GM13977 (cell line): ENCODE results near the gene MRPS22.

ENCODE experiments used
- DNase-seq: peaks from one replicate; pipeline ENCODE4 v3.0.0; 2012; ENCODE audit warnings: low spot score
- in situ Hi-C: fragments of 300-500 bp; cut with MboI; formaldehyde crosslinking; loops from one replicate; pipeline ENCODE4 v1.12.0; 2022; ENCODE audit warnings: low sequenced_read_pairs, low pct_unique_long_range_greater_than_20kb, mixed read lengths, inconsistent platforms; ENCODE audit not compliant: unreplicated experiment
- TF ChIP-seq, protein P1 (sequence below): IDR thresholded peaks from 2 replicates; pipeline ENCODE4 v1.5.1; 2012; ENCODE audit warnings: mild to moderate bottlenecking, control low read depth; ENCODE audit not compliant: insufficient read depth; ENCODE audit errors: extremely low read depth, missing control alignments

The MRPS22 gene

DNA sequence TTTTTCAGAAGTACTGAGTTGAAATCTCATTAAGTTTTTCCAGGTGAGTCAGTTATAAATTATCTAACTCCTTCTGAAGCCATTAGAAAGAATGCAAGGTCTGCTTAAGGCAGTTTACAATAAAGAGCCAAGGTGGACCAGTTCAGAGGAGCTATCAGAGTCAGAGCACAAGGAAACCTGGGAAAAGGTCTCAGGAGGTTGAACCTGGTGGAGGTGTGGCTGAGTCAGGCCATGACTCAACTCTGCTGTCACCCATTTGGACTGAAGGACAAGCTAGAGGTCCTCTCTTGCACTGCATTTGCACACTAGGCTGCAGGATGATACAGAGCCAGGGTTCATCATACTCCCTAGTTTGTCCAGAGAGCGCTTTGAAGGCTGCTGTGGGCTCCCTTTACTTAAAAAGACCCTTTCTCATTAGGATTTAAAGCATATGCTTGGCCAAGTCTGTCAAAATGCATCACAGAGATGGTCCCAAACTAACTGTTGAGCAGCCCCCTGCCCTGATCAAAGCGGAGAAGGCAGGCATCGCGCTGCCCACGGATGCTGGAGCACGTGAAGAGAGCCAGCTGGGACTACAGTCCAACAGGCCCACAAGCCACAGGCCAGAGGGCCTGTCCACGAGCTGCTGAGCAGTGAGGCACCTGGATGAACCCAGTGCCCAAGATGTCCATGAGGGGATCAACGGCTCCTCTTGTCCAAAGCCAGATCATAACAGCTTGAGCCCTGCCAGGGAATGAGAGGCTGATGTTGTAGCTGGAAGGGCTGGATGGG lies 26.0 kb upstream of the MRPS22 start:
- in situ Hi-C loops = loop anchor here (25.0 kb wide), 1 partner anchor 381 kb away; the partner anchor contains the start of genes FOXL2 and FOXL2NB
- DNase-seq = no peak
- TF ChIP-seq, protein P1, sequence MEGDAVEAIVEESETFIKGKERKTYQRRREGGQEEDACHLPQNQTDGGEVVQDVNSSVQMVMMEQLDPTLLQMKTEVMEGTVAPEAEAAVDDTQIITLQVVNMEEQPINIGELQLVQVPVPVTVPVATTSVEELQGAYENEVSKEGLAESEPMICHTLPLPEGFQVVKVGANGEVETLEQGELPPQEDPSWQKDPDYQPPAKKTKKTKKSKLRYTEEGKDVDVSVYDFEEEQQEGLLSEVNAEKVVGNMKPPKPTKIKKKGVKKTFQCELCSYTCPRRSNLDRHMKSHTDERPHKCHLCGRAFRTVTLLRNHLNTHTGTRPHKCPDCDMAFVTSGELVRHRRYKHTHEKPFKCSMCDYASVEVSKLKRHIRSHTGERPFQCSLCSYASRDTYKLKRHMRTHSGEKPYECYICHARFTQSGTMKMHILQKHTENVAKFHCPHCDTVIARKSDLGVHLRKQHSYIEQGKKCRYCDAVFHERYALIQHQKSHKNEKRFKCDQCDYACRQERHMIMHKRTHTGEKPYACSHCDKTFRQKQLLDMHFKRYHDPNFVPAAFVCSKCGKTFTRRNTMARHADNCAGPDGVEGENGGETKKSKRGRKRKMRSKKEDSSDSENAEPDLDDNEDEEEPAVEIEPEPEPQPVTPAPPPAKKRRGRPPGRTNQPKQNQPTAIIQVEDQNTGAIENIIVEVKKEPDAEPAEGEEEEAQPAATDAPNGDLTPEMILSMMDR = no peak

DNA sequence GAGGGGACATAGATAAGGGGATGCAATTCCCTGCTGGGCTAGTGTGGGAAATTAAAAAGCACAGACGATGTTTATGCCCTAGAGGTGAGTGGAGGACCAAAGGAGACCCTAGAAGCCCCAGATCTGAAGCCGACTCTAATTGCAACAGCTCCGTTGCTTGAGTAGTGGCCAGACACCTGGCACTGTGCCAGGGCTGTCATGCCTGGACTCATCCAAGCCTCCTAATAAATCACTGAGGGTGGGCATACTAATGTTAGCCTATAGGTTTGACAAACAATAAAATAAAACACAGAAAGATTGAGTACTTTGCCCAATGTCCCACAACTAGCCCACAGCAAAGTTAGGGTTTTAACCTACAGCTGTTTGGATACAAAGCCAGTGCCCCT lies 25.4 kb upstream of the MRPS22 start:
- in situ Hi-C loops = loop anchor here (25.0 kb wide), 1 partner anchor 381 kb away; the partner anchor contains the start of genes FOXL2 and FOXL2NB
- TF ChIP-seq, protein P1 = no peak
- DNase-seq = no peak

DNA sequence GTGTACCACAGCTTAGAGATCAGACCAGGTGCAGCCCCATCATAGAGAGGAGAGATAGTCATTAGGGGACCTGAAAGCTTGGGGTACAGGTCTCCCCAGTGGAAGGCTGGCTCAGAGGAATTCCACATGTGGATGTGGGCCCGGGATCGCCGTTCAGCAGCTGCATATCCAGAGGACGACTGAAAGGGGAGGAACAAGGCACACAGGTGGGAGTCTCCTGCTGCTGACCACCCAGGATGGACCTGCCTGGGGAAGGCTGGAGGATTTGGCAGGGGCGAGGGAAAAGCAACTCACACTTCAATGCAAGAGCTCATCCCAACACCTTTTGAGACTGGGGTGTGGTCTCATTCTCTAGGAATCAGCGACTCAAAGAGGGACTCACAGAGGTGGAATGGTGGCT lies 25.0 kb upstream of the MRPS22 start:
- no peak for DNase-seq
- TF ChIP-seq, protein P1 = no peak
- in situ Hi-C loops = loop anchor here (25.0 kb wide), 1 partner anchor 382 kb away; the partner anchor contains the start of genes FOXL2 and FOXL2NB

DNA sequence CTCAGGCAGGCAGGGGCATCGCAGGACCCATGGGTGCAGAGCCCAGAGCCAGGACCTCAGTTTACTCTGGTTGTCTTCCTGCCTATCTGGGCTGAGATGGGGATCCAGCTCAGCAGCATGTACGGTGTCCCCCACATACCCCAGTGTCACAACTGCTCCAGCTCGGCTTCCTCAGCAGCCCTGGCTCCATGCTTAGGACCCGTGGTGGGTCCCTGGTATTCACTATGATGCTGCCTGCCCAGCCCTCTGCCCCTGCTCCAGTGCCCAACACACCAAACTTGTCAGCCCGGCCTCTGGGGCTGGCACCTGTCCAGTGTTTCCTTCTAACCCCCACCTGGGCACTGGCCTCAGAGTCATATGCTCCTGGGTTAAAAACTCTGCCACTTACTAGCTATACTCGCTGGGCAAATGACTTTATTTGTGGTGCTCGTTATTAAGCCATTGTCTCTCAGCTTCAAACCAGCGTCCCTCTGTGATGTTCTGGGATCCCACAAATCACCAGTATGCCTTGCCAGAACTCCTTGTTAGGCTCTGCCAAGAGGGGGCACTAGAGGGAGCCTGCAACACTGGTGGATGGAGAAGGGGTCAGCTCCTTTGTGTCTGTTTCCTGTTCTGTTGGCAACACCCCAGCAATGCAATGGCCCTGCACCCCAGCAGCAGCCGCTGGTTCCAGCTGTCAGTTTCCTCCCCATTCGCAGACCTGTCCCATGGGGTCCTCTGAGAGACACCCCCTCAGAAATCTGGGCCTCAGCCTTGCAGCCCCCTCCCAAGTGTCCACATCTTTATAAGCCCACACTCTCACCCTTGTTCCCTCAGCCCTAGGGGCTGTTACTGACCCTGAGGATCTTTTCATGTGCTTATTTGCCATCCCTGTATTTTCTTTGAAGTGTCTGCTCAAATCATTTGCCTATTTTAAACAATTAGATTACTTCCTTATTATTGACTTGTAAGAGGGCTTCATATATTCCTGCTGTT lies 24.1 kb upstream of the MRPS22 start:
- in situ Hi-C loops = loop anchor here (25.0 kb wide), 1 partner anchor 382 kb away; the partner anchor contains the start of genes FOXL2 and FOXL2NB
- TF ChIP-seq, protein P1 = peak; percentile 32
- DNase-seq = no peak

DNA sequence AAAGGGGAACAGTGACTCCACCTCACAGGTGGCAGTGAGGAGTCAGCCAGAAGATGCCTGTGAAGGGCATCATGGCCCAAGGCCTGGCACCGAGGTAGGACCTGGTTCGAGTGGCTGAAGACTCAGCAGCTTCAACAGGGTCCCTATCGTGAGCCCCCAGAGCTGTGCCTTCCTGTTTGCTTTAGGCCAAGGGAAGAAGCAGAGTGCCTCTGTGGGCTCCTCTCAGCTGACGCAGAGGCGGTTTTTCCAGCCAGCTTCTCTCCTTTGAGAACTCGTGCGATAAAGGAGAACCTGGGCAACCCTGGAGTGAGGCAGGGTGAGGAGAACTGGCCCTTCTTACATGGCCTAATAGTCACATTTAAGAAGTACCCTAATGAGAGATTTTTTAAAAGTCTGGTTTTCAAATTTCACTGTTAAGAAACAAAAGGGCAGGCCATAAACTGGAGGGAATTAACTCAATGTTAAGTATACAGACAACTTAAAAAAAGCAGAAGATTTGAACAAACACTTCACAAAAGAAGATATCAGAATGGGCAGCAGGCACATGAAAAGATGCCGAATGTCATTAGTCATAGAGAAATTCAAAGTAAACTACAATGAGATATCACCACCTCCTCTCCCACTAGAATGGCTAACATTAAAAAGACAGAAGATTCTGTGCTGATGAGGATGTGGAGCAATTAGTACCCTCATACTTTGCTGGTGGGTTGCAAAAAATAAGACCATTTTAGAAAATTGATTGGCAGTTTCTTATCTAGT lies 23.1 kb upstream of the MRPS22 start:
- TF ChIP-seq, protein P1 = no peak
- in situ Hi-C loops = loop anchor here (25.0 kb wide), 1 partner anchor 383 kb away; the partner anchor contains the start of genes FOXL2 and FOXL2NB
- DNase-seq = no peak
